ENCODE measurements around the gene RSU1.

RSU1 gene

DNA sequence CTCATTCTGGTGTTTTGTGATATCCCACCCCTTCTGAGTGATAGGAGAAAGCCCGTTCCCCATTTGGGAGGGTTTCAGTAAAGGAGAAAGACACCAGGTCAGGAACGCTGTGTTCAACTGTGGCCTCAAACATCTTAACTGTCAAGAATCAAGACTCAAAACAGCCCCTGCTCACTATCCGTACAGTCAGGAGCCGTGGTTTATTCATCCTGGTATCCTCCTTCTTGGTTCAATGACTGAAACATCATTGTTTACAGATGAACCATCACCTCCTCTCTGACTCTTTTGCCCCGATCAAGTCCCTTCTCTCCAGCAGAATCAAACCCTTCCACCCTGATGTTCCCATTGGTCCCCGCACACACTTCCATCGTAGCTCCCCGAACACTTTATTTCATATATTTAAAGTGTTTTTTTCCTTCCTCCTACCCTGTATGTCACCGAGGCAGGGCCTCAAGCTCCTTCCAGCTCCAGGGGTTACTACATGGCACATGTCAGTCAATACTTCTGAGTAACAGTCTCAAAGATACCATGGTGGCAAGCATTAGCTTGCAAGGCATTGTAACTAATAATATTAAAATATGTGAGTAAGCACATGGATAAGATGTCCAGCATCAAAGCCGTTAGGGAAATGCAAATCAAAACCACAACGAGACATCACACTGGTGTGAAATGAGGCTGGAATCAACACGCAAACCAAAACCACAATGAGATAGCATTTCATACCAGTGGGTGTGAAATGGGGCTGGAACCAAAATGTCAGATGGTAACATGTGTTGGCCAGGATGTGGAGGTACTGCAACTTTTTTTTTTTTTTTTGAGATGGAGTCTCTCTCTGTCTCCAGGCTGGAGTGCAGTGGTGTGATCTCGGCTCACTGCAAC lies 170.8 kb downstream of the RSU1 start:
- Histone ChIP-seq H3K27me3 (ENCODE audit: insufficient read depth, low read length, poor library complexity) (no peaks in the 10 kb centered on the region), H3K79me2 (ENCODE audit: insufficient read depth, low read length) (no peaks in the 10 kb centered on the region), H2AFZ (ENCODE audit: low read depth, low read length) (no peak overlapping the region), H3K4me2 (ENCODE audit: insufficient read depth, low read length) (no peak overlapping the region), H3K4me1 (ENCODE audit: insufficient read depth, low read length) (no peaks in the 10 kb centered on the region), H3K4me3 (ENCODE audit: low read depth in 1 of 2, low read length in 2 of 2) (no peak overlapping the region), H3K9ac (ENCODE audit: low read depth, low read length) (no peak overlapping the region), H3K9me3 (ENCODE audit: insufficient read depth, low read length, severe bottlenecking) (no peaks in the 10 kb centered on the region), H4K20me1 (ENCODE audit: insufficient read depth, low read length) (no peaks in the 10 kb centered on the region), H3K27ac (ENCODE audit: low read length) (no peak overlapping the region), H3K36me3 (ENCODE audit: insufficient read depth, low read length) (no peaks in the 10 kb centered on the region)
- ATAC-seq (ENCODE audit: insufficient read depth, low read depth) (no peak; the same call in 2 of the 3 replicates), DNase-seq (no peak)
- TF ChIP-seq, protein P1, sequence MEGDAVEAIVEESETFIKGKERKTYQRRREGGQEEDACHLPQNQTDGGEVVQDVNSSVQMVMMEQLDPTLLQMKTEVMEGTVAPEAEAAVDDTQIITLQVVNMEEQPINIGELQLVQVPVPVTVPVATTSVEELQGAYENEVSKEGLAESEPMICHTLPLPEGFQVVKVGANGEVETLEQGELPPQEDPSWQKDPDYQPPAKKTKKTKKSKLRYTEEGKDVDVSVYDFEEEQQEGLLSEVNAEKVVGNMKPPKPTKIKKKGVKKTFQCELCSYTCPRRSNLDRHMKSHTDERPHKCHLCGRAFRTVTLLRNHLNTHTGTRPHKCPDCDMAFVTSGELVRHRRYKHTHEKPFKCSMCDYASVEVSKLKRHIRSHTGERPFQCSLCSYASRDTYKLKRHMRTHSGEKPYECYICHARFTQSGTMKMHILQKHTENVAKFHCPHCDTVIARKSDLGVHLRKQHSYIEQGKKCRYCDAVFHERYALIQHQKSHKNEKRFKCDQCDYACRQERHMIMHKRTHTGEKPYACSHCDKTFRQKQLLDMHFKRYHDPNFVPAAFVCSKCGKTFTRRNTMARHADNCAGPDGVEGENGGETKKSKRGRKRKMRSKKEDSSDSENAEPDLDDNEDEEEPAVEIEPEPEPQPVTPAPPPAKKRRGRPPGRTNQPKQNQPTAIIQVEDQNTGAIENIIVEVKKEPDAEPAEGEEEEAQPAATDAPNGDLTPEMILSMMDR (IDR thresholded peaks at IDR 0.05; ENCODE audit: borderline replicate concordance, extremely low read depth, low read length, poor library complexity, severe bottlenecking), result no peak
- TF ChIP-seq EZH2 (IDR thresholded peaks at IDR 0.05; ENCODE audit: borderline replicate concordance, low read depth, low read length, severe bottlenecking), result no peak

GRCh38 chr10:16644146-16644545 lies 173.1 kb downstream of the RSU1 start:
- DNase-seq (no peak), ATAC-seq (ENCODE audit: insufficient read depth, low read depth) (no peak)
- no peak overlapping the region for H3K9ac ChIP-seq (ENCODE audit: low read depth, low read length)
- TF ChIP-seq EZH2 (IDR thresholded peaks at IDR 0.05; ENCODE audit: borderline replicate concordance, low read depth, low read length, severe bottlenecking), result no peak
- TF ChIP-seq, protein P1 (IDR thresholded peaks at IDR 0.05; ENCODE audit: borderline replicate concordance, extremely low read depth, low read length, poor library complexity, severe bottlenecking), result no peak
- H3K79me2 ChIP-seq (ENCODE audit: insufficient read depth, low read length), result no peaks in the 10 kb centered on the region
- H4K20me1 ChIP-seq (ENCODE audit: insufficient read depth, low read length), result no peaks in the 10 kb centered on the region
- H2AFZ ChIP-seq (ENCODE audit: low read depth, low read length), result no peak overlapping the region
- no peak overlapping the region for H3K4me3 ChIP-seq (ENCODE audit: low read depth in 1 of 2, low read length in 2 of 2)
- H3K27me3 ChIP-seq (ENCODE audit: insufficient read depth, low read length, poor library complexity), result no peaks in the 10 kb centered on the region
- no peak overlapping the region for H3K4me2 ChIP-seq (ENCODE audit: insufficient read depth, low read length)
- no peaks in the 10 kb centered on the region for H3K36me3 ChIP-seq (ENCODE audit: insufficient read depth, low read length)
- H3K27ac ChIP-seq (ENCODE audit: low read length), result no peak overlapping the region
- H3K9me3 ChIP-seq (ENCODE audit: insufficient read depth, low read length, severe bottlenecking), result no peaks in the 10 kb centered on the region
- no peaks in the 10 kb centered on the region for H3K4me1 ChIP-seq (ENCODE audit: insufficient read depth, low read length)

DNA sequence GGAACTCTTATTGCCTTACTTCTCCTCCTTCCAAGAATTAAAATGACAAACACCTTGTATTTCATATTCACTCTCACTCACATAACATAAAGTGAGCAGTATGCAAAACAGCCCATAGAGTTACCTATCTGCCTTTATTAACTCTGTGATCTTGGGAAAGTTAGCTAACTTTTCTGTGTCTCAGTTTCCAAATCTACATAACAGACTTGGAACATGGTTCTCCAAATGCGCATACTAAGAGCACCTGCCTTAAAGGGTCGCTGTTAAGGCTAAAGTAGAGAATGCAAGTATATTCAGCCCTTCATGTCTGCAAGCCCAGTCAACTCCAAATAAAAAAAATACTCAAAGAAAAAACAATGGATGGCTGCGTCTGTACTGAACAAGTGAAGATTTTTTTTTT lies 173.7 kb downstream of the RSU1 start:
- no peaks in the 10 kb centered on the region for H3K36me3 ChIP-seq (ENCODE audit: insufficient read depth, low read length)
- no peaks in the 10 kb centered on the region for H4K20me1 ChIP-seq (ENCODE audit: insufficient read depth, low read length)
- DNase-seq, result no peak
- no peak overlapping the region for H3K9ac ChIP-seq (ENCODE audit: low read depth, low read length)
- H3K4me2 ChIP-seq (ENCODE audit: insufficient read depth, low read length), result no peak overlapping the region
- no peak overlapping the region for H3K4me3 ChIP-seq (ENCODE audit: low read depth in 1 of 2, low read length in 2 of 2)
- H2AFZ ChIP-seq (ENCODE audit: low read depth, low read length), result no peak overlapping the region
- H3K27ac ChIP-seq (ENCODE audit: low read length), result no peak overlapping the region
- TF ChIP-seq EZH2 (IDR thresholded peaks at IDR 0.05; ENCODE audit: borderline replicate concordance, low read depth, low read length, severe bottlenecking), result no peak
- TF ChIP-seq, protein P1 (IDR thresholded peaks at IDR 0.05; ENCODE audit: borderline replicate concordance, extremely low read depth, low read length, poor library complexity, severe bottlenecking), result no peak
- no peak for ATAC-seq (ENCODE audit: insufficient read depth, low read depth)
- no peaks in the 10 kb centered on the region for H3K79me2 ChIP-seq (ENCODE audit: insufficient read depth, low read length)
- H3K9me3 ChIP-seq (ENCODE audit: insufficient read depth, low read length, severe bottlenecking), result no peaks in the 10 kb centered on the region
- H3K27me3 ChIP-seq (ENCODE audit: insufficient read depth, low read length, poor library complexity), result no peaks in the 10 kb centered on the region
- H3K4me1 ChIP-seq (ENCODE audit: insufficient read depth, low read length), result no peaks in the 10 kb centered on the region
